Stimulated activated naive B cell treated with anti-CD40 and anti-IgM and Interleukin-4, amounts not matched to agents 10 μg/mL and 1 μg/mL and 100 μg/mL, for 72 hours (primary cell): ENCODE results near the gene TDRD12.
"Not testable (repeated sequence)": the region's sequence is repeated elsewhere in the genome, so short reads cannot be mapped to it uniquely, and the experiment has no call there.

Experiments
- ATAC-seq, 2 donors: fragments of 150-1000 bp; cut with Tn5 transposase; replicated peaks; 2 replicates each; pipeline ENCODE4 v1.10.0; 2021; ENCODE audit warnings: moderate library complexity in 1 of 2
- DNase-seq: peaks from one replicate; pipeline ENCODE4 v3.0.0; 2021
- H3K27ac Mint-ChIP-seq: one replicate; pipeline ENCODE4 v1.8.0; 2022; ENCODE audit warnings: mild to moderate bottlenecking, mixed read lengths
- H3K27me3 Mint-ChIP-seq, 2 donors: one replicate each; pipeline ENCODE4 v1.8.0; 2022; ENCODE audit warnings: mixed read lengths in 2 of 2
- H3K36me3 Mint-ChIP-seq, 2 donors: one replicate each; pipeline ENCODE4 v1.8.0; 2022; ENCODE audit warnings: mixed read lengths in 2 of 2, mild to moderate bottlenecking in 1 of 2
- H3K4me1 Mint-ChIP-seq, 2 donors: one replicate each; pipeline ENCODE4 v1.8.0; 2022; ENCODE audit warnings: mixed read lengths in 2 of 2, mild to moderate bottlenecking in 1 of 2
- H3K4me3 Mint-ChIP-seq, 2 donors: one replicate each; pipeline ENCODE4 v1.8.0; 2022; ENCODE audit warnings: mild to moderate bottlenecking in 2 of 2, mixed read lengths in 2 of 2, moderate library complexity in 1 of 2
- H3K9me3 Mint-ChIP-seq, 2 donors: one replicate each; pipeline ENCODE4 v1.8.0; 2022; ENCODE audit warnings: mixed read lengths in 2 of 2, mild to moderate bottlenecking in 1 of 2

Gene TDRD12

DNA sequence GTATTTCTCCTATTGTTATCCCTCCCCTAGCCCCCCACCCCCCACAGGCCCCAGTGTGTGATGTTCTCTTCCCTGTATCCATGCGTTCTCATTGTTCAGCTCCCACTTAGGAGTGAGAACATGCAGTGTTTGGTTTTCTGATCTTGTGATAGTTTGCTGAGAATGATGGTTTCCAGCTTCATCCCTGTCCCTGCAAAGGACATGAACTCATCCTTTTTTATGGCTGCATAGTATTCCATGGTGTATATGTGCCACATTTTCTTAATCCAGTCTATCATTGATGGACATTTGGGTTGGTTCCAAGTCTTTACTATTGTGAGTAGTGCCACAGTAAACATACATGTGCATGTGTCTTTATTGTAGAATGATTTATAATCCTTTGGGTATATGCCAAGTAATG, 62.5 kb downstream of the TDRD12 start:
- peaks cover 11 to 18% of the 10 kb centered on the region in 2 donors for H3K27me3 Mint-ChIP-seq
- not testable (repeated sequence) for H3K9me3 Mint-ChIP-seq, H3K4me3 Mint-ChIP-seq, H3K4me1 Mint-ChIP-seq, DNase-seq, H3K36me3 Mint-ChIP-seq, ATAC-seq, H3K27ac Mint-ChIP-seq

DNA sequence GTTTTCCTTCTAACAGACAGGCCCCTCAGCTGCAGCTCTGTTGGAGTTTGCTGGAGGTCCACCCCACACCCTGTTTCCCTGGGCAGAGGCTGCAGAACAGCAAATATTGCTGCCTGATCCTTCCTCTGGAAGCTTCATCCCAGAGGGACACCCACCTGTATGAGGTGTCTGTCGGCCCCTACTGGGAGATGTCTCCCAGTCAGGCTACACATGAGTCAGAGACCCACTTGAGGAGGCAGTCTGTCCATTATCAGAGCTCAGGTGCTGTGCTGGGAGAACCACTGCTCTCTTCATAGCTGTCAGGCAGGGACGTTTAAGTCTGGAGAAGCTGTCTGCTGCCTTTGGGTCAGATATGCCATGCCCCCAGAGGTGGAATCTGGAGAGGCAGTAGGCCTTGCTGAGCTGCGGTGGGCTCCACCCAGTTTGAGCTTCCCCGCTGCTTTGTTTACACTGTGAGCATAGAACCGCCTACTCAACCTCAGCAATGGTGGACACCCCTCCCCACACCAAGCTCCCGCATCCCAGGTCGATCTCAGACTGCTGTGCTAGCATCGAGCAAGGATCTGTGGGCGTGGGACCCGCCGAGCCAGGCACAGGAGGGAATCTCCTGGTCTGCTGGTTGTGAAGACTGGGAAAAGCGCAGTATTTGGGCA, 67.7 kb downstream of the TDRD12 start:
- not testable (repeated sequence) for H3K4me3 Mint-ChIP-seq

DNA sequence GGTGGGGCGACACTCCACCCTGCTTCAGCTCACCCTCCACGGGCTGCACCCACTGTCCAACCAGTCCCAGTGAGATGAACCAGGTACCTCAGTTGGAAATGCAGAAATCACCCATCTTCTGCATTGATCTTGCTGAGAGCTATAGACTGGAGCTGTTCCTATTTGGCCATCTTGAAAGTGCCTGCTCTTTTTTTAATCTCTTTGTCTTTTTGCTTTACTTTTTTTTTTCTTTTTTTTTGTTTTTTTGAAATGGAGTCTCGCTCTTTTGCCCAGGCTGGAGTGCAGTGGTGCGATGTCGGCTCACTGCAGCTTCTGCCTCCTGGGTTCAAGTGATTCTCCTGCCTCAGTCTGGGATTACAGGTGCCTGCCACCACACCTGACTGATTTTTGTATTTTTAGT, 68.3 kb downstream of the TDRD12 start:
- peaks cover 18 to 19% of the 10 kb centered on the region in 2 donors for H3K27me3 Mint-ChIP-seq
- not testable (repeated sequence) for DNase-seq, H3K4me3 Mint-ChIP-seq, H3K27ac Mint-ChIP-seq, ATAC-seq, H3K4me1 Mint-ChIP-seq, H3K36me3 Mint-ChIP-seq, H3K9me3 Mint-ChIP-seq

More for the DNA sequence above, 67.7 kb downstream of the TDRD12 start:
- DNase-seq, H3K9me3 Mint-ChIP-seq, H3K27ac Mint-ChIP-seq, H3K4me1 Mint-ChIP-seq, H3K36me3 Mint-ChIP-seq, ATAC-seq: not testable (repeated sequence)
- peaks cover 18 to 19% of the 10 kb centered on the region in 2 donors for H3K27me3 Mint-ChIP-seq

DNA sequence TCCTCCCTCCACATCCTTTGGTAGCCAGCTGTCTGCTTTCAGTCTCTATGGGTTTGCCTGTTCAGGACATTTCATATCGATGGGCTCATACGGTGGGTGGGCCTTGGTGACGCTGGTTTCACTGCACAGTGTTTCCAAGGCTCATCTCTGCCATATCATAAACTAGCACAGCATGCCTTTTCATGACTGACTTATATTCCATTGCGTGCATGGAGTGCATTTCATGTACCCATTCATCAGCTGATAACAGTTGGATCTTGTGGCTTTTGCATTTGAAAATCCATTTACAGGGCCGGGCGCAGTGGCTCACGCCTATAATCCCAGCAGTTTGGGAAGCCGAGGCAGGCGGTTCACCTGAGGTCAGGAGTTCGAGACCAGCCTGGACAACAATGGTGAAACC, 69.9 kb downstream of the TDRD12 start:
- Mint-ChIP-seq H3K36me3 (no peaks in the 10 kb centered on the region), H3K4me3 (no peak overlapping the region), H3K4me1 (no peaks in the 10 kb centered on the region), H3K27me3 (peaks cover 18 to 19% of the 10 kb centered on the region in 2 donors), H3K9me3 (no peaks in the 10 kb centered on the region), H3K27ac (no peak overlapping the region)
- ATAC-seq (no peak), DNase-seq (no peak)

DNA sequence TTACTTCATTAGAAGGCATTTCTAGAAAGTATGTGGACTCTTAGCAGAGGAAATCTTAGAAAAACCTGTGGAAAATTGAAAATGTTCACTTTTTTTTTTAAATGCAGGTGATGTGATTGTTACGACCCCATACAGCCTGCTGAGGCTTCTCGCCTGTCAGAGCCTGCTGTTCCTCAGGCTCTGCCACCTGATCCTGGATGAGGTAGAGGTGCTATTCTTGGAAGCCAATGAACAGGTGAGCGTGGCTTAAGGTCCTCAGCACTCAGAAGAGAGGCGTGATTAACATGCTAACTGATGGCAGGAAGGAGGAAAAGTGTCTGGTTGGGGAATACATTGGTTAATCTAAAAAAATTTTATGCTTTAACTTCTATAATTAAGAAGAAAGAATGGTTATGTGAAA, 78.6 kb downstream of the TDRD12 start:
- H3K36me3 Mint-ChIP-seq: no peaks in the 10 kb centered on the region
- H3K9me3 Mint-ChIP-seq: no peaks in the 10 kb centered on the region
- no peak for ATAC-seq
- H3K4me3 Mint-ChIP-seq: no peak overlapping the region
- peaks cover 0 to 6% of the 10 kb centered on the region in 2 donors for H3K27me3 Mint-ChIP-seq
- no peak overlapping the region for H3K27ac Mint-ChIP-seq
- no peak for DNase-seq
- no peaks in the 10 kb centered on the region for H3K4me1 Mint-ChIP-seq

DNA sequence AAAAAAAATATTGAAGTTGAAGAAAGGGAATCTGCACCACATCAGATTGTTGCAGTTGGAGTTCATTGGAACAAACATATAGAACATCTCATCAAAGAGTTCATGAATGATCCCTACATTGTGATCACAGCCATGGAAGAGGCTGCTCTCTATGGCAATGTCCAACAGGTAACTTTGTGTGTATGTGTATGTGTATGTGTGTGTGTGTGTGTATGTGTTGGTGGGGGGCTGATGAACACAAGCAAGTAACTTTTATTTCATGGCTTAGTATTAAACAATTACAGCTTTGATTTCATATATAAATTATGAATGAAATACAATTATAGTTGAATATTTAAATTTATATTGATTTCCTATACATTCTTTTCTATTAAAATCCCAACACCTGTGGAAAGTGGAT, 80.6 kb downstream of the TDRD12 start:
- no peak for ATAC-seq
- no peaks in the 10 kb centered on the region for H3K9me3 Mint-ChIP-seq
- no peak overlapping the region for H3K27ac Mint-ChIP-seq
- H3K27me3 Mint-ChIP-seq: peaks cover 0 to 9% of the 10 kb centered on the region in 2 donors
- H3K4me1 Mint-ChIP-seq: no peaks in the 10 kb centered on the region
- DNase-seq: no peak
- H3K36me3 Mint-ChIP-seq: no peaks in the 10 kb centered on the region
- no peak overlapping the region for H3K4me3 Mint-ChIP-seq

DNA sequence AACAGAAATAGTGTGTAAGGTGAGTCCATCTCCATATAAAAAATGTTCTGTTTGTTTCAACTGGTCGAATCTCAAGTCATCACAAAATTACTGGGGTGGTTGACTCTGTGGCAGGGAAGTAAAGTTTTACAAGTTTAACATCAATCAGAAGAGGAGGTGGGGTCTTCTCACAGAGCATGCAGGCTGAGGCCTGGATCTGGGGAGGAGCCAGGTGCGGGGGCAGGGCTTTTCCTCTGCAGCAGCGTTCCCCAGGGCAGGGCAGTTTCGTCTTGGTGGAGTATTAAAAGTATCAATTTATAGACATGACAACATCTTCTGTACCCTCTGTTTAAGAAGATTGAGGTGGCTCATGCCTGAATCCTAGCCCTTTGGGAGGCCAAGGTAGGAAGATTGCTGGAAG, 81.2 kb downstream of the TDRD12 start:
- no peaks in the 10 kb centered on the region for H3K9me3 Mint-ChIP-seq
- ATAC-seq: no peak
- peaks cover 0 to 7% of the 10 kb centered on the region in 2 donors for H3K27me3 Mint-ChIP-seq
- H3K36me3 Mint-ChIP-seq: no peaks in the 10 kb centered on the region
- H3K27ac Mint-ChIP-seq: no peak overlapping the region
- DNase-seq: no peak
- H3K4me1 Mint-ChIP-seq: no peaks in the 10 kb centered on the region
- H3K4me3 Mint-ChIP-seq: no peak overlapping the region

DNA sequence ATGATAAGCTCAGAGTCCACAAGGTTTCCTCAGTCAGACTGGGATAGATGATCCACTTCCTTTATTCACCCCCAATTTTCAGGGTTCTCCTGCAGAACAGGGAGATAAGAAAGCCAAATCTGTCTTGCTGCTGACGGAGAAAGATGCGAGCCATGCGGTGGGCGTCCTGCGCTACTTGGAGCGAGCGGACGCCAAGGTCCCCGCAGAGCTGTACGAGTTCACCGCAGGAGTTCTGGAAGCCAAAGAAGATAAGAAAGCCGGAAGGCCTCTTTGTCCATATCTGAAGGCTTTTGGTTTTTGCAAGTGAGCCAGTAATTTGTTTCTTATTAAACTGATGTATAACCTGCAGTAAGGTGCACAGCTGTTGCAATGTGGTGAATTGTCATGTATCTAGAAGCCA, 83.3 kb downstream of the TDRD12 start:
- Mint-ChIP-seq H3K4me1 (no peaks in the 10 kb centered on the region), H3K36me3 (no peaks in the 10 kb centered on the region), H3K4me3 (no peak overlapping the region), H3K9me3 (no peaks in the 10 kb centered on the region), H3K27me3 (peaks cover 0 to 5% of the 10 kb centered on the region in 2 donors), H3K27ac (no peak overlapping the region)
- no peak for ATAC-seq
- no peak for DNase-seq

DNA sequence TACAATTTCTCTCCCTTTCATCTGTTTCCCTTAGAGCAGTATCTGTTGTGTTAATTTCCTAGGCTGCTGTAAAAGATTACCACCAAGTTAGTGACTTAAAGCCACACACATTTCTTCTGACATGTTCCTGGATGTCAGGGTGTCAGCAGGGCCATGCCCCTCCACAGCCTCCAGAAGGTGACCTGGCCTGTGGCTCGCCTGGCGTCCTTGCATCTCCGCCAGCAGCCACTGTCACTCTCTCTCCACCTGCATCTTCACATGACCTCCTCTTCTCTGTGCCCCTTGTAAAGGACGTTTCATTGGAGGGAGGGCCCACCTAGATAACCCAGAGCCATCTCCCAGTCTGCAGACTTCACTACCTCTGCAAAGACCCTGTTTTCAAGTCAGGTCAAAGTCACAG, 88.7 kb downstream of the TDRD12 start:
- Mint-ChIP-seq H3K9me3 (no peaks in the 10 kb centered on the region), H3K4me3 (no peak overlapping the region), H3K27ac (no peak overlapping the region), H3K36me3 (no peaks in the 10 kb centered on the region), H3K4me1 (no peaks in the 10 kb centered on the region), H3K27me3 (peaks cover 7 to 12% of the 10 kb centered on the region in 2 donors)
- ATAC-seq (no peak), DNase-seq (no peak)

DNA sequence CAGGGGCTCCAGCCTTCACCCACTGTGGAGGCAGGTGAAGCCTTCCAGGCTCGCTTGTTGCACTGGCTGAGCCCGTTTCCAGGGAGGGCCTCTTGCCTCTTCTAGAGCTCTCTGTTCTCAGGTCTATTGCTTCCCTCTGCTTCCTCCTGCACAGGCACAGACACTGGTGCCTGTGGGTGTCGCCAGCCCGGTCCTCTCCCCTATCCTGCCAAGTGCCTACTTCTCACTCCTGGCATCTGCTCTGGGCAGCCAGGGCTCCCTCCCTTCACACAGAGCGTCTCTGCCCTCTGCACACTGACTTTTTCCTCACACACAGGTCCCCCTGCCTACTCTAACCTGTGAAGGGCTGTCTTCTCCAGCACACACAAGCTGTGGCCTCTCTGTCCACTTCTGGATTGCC, 89.7 kb downstream of the TDRD12 start:
- Mint-ChIP-seq H3K4me3 (no peak overlapping the region), H3K27me3 (peaks cover 7 to 10% of the 10 kb centered on the region in 2 donors), H3K9me3 (no peaks in the 10 kb centered on the region), H3K36me3 (no peaks in the 10 kb centered on the region), H3K4me1 (no peaks in the 10 kb centered on the region), H3K27ac (no peak overlapping the region)
- no peak for DNase-seq
- no peak for ATAC-seq

DNA sequence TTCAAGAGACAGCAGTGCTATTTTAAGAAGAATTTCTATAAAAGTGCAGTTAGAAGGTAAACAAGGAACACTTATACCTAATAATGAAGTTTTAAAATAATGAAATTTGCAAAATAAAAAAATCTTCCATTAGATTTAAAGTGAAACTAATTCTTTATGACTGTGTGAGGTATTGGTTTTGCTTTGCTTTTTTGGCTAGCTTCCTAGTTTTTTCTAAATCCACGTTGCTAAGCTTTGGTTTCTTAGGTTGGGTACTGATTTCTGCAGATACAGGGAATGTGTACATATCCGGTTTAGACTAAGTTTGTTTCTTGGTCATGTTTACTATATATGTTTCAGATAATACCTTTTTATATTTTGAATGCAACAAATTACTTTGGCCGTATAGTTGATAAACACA, 90.2 kb downstream of the TDRD12 start:
- Mint-ChIP-seq H3K9me3 (no peaks in the 10 kb centered on the region), H3K4me1 (no peaks in the 10 kb centered on the region), H3K4me3 (no peak overlapping the region), H3K27me3 (peaks cover 7 to 10% of the 10 kb centered on the region in 2 donors), H3K36me3 (no peaks in the 10 kb centered on the region), H3K27ac (no peak overlapping the region)
- no peak for DNase-seq
- no peak for ATAC-seq

DNA sequence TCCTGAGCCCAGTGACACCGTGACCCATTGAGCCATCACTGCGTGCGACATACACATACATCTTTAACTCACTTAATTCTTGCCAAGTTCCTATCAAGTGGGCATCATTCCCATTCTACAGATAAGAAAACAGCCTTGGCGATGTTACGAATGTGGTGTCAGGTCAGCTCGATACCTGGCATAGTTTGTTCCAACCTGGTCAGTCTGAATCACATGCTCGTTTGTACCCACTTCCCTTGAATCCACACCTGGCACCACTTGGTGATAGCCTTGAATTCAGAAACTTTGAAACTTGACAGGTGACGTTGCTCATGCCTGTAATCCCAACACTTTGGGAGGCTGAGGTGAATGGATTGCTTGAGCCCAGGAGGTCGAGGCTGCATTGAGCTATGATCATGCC, 90.9 kb downstream of the TDRD12 start:
- no peak overlapping the region for H3K4me3 Mint-ChIP-seq
- no peaks in the 10 kb centered on the region for H3K9me3 Mint-ChIP-seq
- DNase-seq (no peak), ATAC-seq (no peak)
- no peak overlapping the region for H3K27ac Mint-ChIP-seq
- no peaks in the 10 kb centered on the region for H3K4me1 Mint-ChIP-seq
- H3K27me3 Mint-ChIP-seq: peaks cover 7 to 10% of the 10 kb centered on the region in 2 donors
- no peaks in the 10 kb centered on the region for H3K36me3 Mint-ChIP-seq

DNA sequence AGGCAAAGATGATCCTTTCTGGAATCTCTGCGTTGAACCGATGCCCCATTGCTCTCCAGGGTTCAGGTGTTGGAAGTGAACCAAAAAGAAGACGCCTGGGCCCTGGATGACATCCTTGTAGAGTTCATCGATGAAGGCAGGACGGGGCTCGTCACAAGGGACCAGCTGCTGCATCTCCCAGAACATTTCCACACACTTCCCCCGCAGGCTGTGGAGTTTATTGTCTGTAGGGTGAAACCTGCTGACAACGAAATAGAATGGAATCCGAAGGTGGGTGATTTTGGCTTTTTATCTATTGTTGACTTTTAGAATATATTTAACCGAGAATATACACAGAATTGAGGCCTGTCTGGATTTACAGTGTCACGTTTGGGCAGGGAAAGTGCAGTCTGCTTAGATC, 91.6 kb downstream of the TDRD12 start:
- no peak for ATAC-seq
- no peaks in the 10 kb centered on the region for H3K9me3 Mint-ChIP-seq

DNA sequence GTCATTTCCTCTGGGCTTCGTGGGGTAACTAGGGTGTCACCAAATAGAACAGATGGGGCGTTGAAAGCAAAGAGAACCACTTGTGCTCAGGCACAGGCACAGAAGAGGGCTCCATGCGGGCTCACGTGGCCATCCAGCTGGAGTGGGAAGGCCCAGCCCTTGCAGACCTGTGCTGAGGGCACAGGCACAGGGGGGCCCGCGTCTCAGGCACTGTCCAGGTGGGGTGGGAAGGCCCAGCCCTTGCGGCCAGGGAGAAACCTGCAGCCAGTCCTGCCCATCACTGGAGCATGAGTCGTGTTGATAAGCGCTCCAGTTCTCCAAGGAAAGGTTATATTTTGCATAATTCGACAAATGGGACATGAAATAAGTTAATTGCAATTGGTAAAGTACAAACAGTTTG, 92.5 kb downstream of the TDRD12 start:
- Mint-ChIP-seq H3K27ac (no peak overlapping the region), H3K36me3 (no peaks in the 10 kb centered on the region)

More for the DNA sequence above, 91.6 kb downstream of the TDRD12 start:
- Mint-ChIP-seq H3K27me3 (peaks cover 7 to 10% of the 10 kb centered on the region in 2 donors), H3K36me3 (no peaks in the 10 kb centered on the region), H3K4me1 (no peaks in the 10 kb centered on the region), H3K27ac (no peak overlapping the region), H3K4me3 (no peak overlapping the region)
- no peak for DNase-seq

DNA sequence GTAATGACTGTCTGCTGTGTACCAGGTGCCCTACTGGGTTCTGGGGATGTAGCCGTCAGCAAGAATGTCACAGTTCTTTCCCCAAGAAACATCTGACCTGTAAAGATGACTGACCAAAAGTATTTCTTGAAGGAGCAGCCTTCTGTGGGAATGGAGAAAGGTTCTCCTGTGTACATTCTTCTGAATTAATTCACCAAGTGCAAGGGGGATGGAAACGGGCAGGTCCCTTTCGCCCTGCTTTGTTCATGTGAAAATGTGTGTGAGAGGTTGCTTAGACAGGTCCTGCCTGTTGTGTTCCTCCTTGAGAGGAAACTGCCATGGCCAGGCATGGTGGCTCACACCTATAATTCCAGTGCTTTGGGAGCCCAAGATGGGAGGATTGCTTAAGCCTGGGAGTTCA, 93.0 kb downstream of the TDRD12 start:
- Mint-ChIP-seq H3K9me3 (no peaks in the 10 kb centered on the region), H3K4me3 (no peak overlapping the region), H3K27ac (no peak overlapping the region), H3K36me3 (no peaks in the 10 kb centered on the region), H3K27me3 (peaks cover 7 to 15% of the 10 kb centered on the region in 2 donors), H3K4me1 (no peaks in the 10 kb centered on the region)
- ATAC-seq (no peak), DNase-seq (no peak)

More for the DNA sequence above, 92.5 kb downstream of the TDRD12 start:
- peaks cover 7 to 10% of the 10 kb centered on the region in 2 donors for H3K27me3 Mint-ChIP-seq
- DNase-seq (no peak), ATAC-seq (no peak)
- H3K4me3 Mint-ChIP-seq: no peak overlapping the region
- H3K9me3 Mint-ChIP-seq: no peaks in the 10 kb centered on the region
- no peaks in the 10 kb centered on the region for H3K4me1 Mint-ChIP-seq
